GM04504 (cell line): Measurements from ENCODE around the gene MEPCE.
A peak's percentile ranks its signal among the peaks of the same experiment; 100 is the strongest.
"Not testable (repeated sequence)": the region's sequence is repeated elsewhere in the genome, so short reads cannot be mapped to it uniquely, and the experiment has no call there.

Experiments used
- DNase-seq: peaks from one replicate; pipeline ENCODE4 v3.0.0-alpha.2; 2012; ENCODE audit warnings: low read depth

The MEPCE gene

GRCh38 chr7:100429637-100430492 is at the start of gene MEPCE:
TSS of gene MEPCE (plus strand) at chr7:100429831. CDS start at chr7:100430019, 188 bp downstream.
- peak; percentile 93 for DNase-seq

DNA sequence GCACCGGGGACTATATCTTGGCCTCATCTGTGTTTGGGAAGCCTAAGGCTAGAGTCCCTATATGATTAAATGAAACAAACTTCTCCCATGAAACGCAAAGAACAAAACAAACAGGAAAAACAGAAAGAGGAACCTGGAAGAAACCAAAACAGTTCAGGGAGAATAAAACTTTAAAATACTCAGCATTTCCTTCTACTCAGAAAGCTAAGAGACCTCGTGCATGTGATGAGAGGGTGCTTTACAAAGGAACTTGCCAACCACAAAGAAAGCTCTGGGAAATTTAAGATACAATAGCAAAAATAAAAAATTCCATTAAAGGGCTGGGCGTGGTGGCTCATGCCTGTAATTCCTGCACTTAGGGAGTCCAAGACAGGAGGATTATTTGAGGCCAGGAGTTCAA is 49.4 kb upstream of the MEPCE start:
- no peak for DNase-seq

- DNase-seq = not testable (repeated sequence)
Observed at GRCh38 chr7:100381531-100382233, 47.9 kb upstream of the MEPCE start.

DNA sequence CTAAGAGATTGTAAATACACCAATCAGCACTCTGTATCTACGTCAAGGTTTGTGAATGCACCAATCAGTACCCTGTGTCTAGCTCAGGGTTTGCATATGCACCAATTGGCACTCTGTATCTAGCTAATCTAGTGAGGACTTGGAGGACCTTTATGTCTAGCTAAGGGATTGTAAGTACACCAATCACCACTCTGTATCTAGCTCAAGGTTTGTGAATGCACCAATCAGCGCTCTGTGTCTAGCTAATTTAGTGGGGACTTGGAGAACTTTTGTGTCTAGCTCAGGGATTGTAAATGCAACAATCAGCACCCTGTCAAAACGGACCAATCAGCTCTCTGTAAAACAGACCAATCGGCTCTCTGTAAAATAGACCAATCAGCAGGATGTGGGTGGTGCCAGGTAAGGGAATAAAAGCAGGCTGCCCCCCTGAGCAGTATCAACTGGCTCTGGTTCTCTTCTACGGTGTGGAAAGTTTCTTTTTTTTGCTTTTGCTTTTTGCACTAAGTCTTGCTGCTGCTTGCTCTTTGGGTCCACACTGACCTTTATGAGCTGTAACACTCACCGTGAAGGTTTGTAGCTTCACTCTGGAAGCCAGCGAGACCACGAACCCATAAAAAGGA is 47.3 kb upstream of the MEPCE start:
- not testable (repeated sequence) for DNase-seq

- DNase-seq = no peak
Observed at GRCh38 chr7:100384628-100385294, 44.9 kb upstream of the MEPCE start.

- no peak for DNase-seq
Observed at GRCh38 chr7:100386940-100387339, 42.7 kb upstream of the MEPCE start.

DNA sequence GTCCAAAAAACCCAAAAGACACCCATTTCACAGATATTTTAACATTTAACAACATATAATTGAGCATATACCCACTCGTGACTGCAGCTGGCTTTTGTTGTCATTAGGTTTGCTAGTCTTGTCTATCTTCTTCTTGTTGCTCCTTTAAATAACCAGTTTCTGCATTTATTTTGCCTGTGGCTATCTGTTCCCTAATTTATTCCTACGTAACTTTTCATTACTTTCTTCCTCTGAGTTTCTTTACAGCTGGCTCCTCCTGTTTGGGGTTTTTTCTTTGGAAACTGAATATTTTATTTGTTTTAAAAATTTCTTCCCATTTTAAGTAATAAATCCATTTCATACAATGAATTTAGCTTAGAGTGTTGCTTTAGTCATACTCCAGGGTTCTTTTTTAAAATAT is 41.9 kb upstream of the MEPCE start:
- no peak for DNase-seq

GRCh38 chr7:100389437-100390088 is 40.1 kb upstream of the MEPCE start:
- no peak for DNase-seq

- DNase-seq = no peak
Observed at GRCh38 chr7:100390286-100391009, 39.2 kb upstream of the MEPCE start.

- DNase-seq = no peak
Observed at GRCh38 chr7:100393233-100393905, 36.3 kb upstream of the MEPCE start.

DNA sequence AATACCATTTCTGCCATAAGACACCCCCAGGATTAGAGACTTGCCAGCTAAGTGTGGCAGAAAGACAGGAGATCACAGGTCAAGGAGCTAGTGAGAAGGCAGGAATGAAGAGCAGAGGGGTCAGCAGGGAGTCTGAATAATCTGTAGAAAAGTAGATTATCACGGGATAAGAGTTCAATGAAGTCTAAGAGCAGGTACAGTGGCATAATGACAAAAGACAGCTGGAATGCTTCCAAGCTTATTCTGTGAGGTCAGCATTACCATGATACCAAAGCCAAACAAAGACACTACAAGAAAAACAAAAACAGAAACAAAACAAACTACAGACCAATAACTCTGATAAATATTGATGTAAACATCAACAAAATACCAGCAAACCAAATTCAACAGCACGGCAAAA is 35.6 kb upstream of the MEPCE start:
- no peak for DNase-seq

DNA sequence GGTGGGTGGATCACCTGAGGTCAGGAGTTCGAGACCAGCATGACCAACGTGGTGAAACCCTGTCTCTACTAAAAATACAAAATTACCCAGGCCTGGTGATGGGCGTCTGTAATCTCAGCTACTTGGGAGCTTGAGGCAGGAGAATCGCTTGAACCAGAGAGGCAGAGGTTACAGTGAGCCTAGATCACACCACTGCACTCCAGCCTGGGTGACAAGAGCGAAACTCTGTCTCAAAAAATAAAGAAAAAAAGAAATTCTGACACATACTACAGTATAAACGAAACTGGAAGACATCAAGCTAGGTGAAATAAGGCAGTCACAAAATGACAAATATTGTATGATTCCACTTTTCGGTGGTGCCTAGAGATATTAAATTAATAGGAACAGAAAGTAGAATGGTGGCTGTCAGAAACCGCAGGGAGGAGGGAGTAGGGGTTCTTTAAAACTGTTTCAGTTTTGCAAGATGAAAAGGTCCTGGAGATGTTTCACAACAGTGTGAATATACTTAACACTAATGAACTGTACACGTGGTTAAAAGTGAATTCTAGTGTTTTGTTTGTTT is 33.1 kb upstream of the MEPCE start:
- no peak for DNase-seq

GRCh38 chr7:100397315-100398081 is 32.1 kb upstream of the MEPCE start:
- no peak for DNase-seq

DNA sequence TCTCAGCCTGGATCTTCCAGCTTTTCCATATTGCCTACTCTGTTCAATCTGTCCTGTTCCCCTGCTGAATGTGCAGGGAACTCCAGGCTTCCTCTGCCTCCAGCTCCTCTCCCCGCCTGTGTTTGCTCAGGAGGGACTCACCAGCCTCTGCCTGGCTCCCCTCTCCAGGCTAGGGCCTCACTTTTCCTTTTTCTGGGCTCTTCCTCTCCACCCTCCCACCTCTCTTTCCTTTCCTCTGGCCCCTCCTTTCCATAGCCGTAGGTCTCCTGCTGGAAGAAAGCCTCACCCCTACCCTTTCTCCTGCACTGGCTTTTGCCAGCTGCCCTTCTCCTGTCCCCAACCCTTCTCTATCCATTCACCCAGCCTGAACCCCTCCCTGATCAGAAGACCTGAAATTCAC is 31.4 kb upstream of the MEPCE start:
- no peak for DNase-seq

- no peak for DNase-seq
Observed at GRCh38 chr7:100400041-100400440, 29.6 kb upstream of the MEPCE start.

DNA sequence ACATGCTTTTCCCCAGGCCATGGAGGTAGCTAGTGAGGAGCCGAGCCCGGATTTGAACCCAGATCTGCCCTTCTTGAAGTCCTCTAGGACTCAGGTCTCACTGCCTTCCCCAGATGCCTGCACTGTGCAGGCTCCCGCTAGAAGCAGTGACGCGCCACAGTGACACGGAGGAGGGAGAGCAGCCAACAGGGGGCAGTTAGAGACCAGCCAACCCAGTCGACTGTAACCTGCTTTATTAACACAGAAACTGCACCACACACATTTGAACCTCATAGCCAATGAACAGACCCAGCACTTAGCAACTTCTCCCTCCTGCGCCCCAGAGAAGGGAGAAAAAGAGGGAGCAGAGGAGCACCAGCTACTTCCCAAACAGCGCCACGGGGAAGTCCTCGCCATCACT is 29.0 kb upstream of the MEPCE start:
- DNase-seq = no peak

GRCh38 chr7:100401811-100402210 is 27.8 kb upstream of the MEPCE start:
- DNase-seq = no peak

- DNase-seq = no peak
Observed at GRCh38 chr7:100402241-100402640, 27.4 kb upstream of the MEPCE start.

GRCh38 chr7:100406767-100407166 is 22.9 kb upstream of the MEPCE start:
- DNase-seq = no peak
